Fibroblast of lung (primary cell): ENCODE measurements around the gene CCNY. TPM values are rescaled to one million over a fixed set of nuclear protein-coding genes. Genes with fewer than 3 reads are reported as not detected.

Experiments
- DNase-seq, 2 donors: peaks; one replicate each; pipeline versions ENCODE4 v3.0.0 to v3.0.0-alpha.2; 2010; ENCODE audit warnings: low read depth in 2 of 2
- H2AFZ ChIP-seq: 2 replicates; pipeline ENCODE4 v1.5.1; 2012; ENCODE audit warnings: low read length, control low read depth, inconsistent platforms
- H3K27ac ChIP-seq: 2 replicates; pipeline ENCODE4 v1.5.1; 2011; ENCODE audit warnings: low read length, control low read depth; ENCODE audit not compliant: insufficient read depth
- H3K27me3 ChIP-seq: 2 replicates; pipeline ENCODE4 v1.5.1; 2011; ENCODE audit warnings: mild to moderate bottlenecking, low read length; ENCODE audit not compliant: control insufficient read depth, insufficient read depth
- H3K36me3 ChIP-seq: 2 replicates; pipeline ENCODE4 v1.5.1; 2011; ENCODE audit warnings: low read length; ENCODE audit not compliant: control insufficient read depth, insufficient read depth
- H3K4me1 ChIP-seq: 2 replicates; pipeline ENCODE4 v1.5.1; 2011; ENCODE audit warnings: low read length; ENCODE audit not compliant: control insufficient read depth, insufficient read depth; ENCODE audit errors: extremely low read depth
- H3K4me2 ChIP-seq: 2 replicates; pipeline ENCODE4 v1.5.1; 2011; ENCODE audit warnings: low read length, control low read depth; ENCODE audit not compliant: insufficient read depth; ENCODE audit errors: extremely low read depth
- H3K4me3 ChIP-seq, 4 experiments: fragments of 200-600 bp in 1 of 4; sonication (generic) in 1 of 4; replicated peaks in 1 of 4; 2 replicates each; pipeline ENCODE4 v1.5.1; 2011 to 2016; ENCODE audit warnings: low read length in 4 of 4, low read depth in 3 of 4, mild to moderate bottlenecking in 3 of 4, control low read depth in 2 of 4, inconsistent platforms in 1 of 4, mixed read lengths in 1 of 4; ENCODE audit not compliant: insufficient read depth in 1 of 4; ENCODE audit errors: control extremely low read depth in 1 of 4
- H3K79me2 ChIP-seq: 2 replicates; pipeline ENCODE4 v1.5.1; 2012; ENCODE audit warnings: mild to moderate bottlenecking, low read length, inconsistent platforms; ENCODE audit not compliant: control insufficient read depth, insufficient read depth
- H3K9ac ChIP-seq: 2 replicates; pipeline ENCODE4 v1.5.1; 2011; ENCODE audit warnings: mild to moderate bottlenecking, low read length, control low read depth; ENCODE audit not compliant: insufficient read depth
- H3K9me3 ChIP-seq: 2 replicates; pipeline ENCODE4 v1.5.1; 2012; ENCODE audit warnings: low read depth, low read length; ENCODE audit not compliant: control insufficient read depth, insufficient read depth
- H4K20me1 ChIP-seq: 2 replicates; pipeline ENCODE4 v1.5.1; 2011; ENCODE audit warnings: low read length; ENCODE audit not compliant: control insufficient read depth, insufficient read depth; ENCODE audit errors: extremely low read depth
- CTCF ChIP-seq, 2 donors: IDR thresholded peaks in 1 of 2; conservative IDR thresholded peaks in 1 of 2; 1 replicate in 1 of 2; 2 replicates in 1 of 2; pipeline ENCODE4 v1.5.1; 2011 to 2012; ENCODE audit warnings: low read length in 2 of 2, control low read depth in 1 of 2, inconsistent platforms in 1 of 2, low read depth in 1 of 2, mild to moderate bottlenecking in 1 of 2
- EZH2 ChIP-seq: IDR thresholded peaks from 2 replicates; pipeline ENCODE4 v1.5.1; 2012; ENCODE audit warnings: low read length, control low read depth, mild to moderate bottlenecking; ENCODE audit errors: missing control alignments
- polyA plus RNA-seq, 2 donors: library from polyadenylated mRNA; depleted of rRNA in 1 of 2; stranded (reverse) in 1 of 2; unstranded in 1 of 2; fragments of >200 nt; gene quantifications; 2 replicates each; pipeline ENCODE4 v1.2.1, GENCODE V29; 2011 to 2012; ENCODE audit warnings: missing spikeins in 1 of 2
- total RNA-seq: library from RNA; depleted of rRNA; stranded (reverse); fragments of >200 nt; gene quantifications from 2 replicates; pipeline ENCODE4 v1.2.1, GENCODE V29; 2014

The CCNY gene
- total and polyA plus RNA-seq, 2 donors (not counting 1 experiment from before 2014, with no cell fraction given), result 34.7 to 66.4 TPM

- Histone ChIP-seq H3K27ac (no peak overlapping the region), H3K79me2 (peaks cover 54% of the 10 kb centered on the region), H2AFZ (no peak overlapping the region), H4K20me1 (peaks cover 4% of the 10 kb centered on the region), H3K9ac (no peak overlapping the region), H3K27me3 (no peaks in the 10 kb centered on the region), H3K4me3 (no peak overlapping the region), H3K9me3 (no peaks in the 10 kb centered on the region), H3K4me2 (no peak overlapping the region), H3K36me3 (no peaks in the 10 kb centered on the region), H3K4me1 (no peaks in the 10 kb centered on the region)
- no peak for DNase-seq
- TF ChIP-seq EZH2 (no peak), CTCF (conservative IDR thresholded peaks at IDR 0.05 in 1 of 2, IDR thresholded peaks at IDR 0.05 in 1 of 2; ENCODE audit: low read depth in 1 of 2, low read length in 2 of 2) (no peak)
Observed at GRCh38 chr10:35359873-35360272, 23.6 kb downstream of the CCNY start.

- H3K79me2 ChIP-seq, result peaks cover 51% of the 10 kb centered on the region
- H3K27me3 ChIP-seq, result no peaks in the 10 kb centered on the region
- H3K4me2 ChIP-seq, result no peak overlapping the region
- H3K9me3 ChIP-seq, result no peaks in the 10 kb centered on the region
- H3K9ac ChIP-seq, result no peak overlapping the region
- DNase-seq, result no peak
- TF ChIP-seq CTCF (conservative IDR thresholded peaks at IDR 0.05 in 1 of 2, IDR thresholded peaks at IDR 0.05 in 1 of 2; ENCODE audit: low read depth in 1 of 2, low read length in 2 of 2), result no peak
- TF ChIP-seq EZH2, result no peak
- no peaks in the 10 kb centered on the region for H3K36me3 ChIP-seq
- no peaks in the 10 kb centered on the region for H3K4me1 ChIP-seq
- H2AFZ ChIP-seq, result no peak overlapping the region
- H4K20me1 ChIP-seq, result peaks cover 4% of the 10 kb centered on the region
- no peak overlapping the region for H3K4me3 ChIP-seq
- no peak overlapping the region for H3K27ac ChIP-seq
Observed at GRCh38 chr10:35362701-35363350, 26.5 kb downstream of the CCNY start.

GRCh38 chr10:35363587-35363986, 27.3 kb downstream of the CCNY start:
- no peaks in the 10 kb centered on the region for H3K36me3 ChIP-seq
- TF ChIP-seq EZH2 (no peak), CTCF (conservative IDR thresholded peaks at IDR 0.05 in 1 of 2, IDR thresholded peaks at IDR 0.05 in 1 of 2; ENCODE audit: low read depth in 1 of 2, low read length in 2 of 2) (no peak)
- no peak overlapping the region for H3K9ac ChIP-seq
- no peak overlapping the region for H3K4me3 ChIP-seq
- no peak overlapping the region for H2AFZ ChIP-seq
- H3K79me2 ChIP-seq, result peaks cover 48% of the 10 kb centered on the region
- H3K27ac ChIP-seq, result no peak overlapping the region
- no peak for DNase-seq
- H3K9me3 ChIP-seq, result no peaks in the 10 kb centered on the region
- no peaks in the 10 kb centered on the region for H3K27me3 ChIP-seq
- no peak overlapping the region for H3K4me2 ChIP-seq
- H4K20me1 ChIP-seq, result peaks cover 3% of the 10 kb centered on the region
- H3K4me1 ChIP-seq, result no peaks in the 10 kb centered on the region
